ENCODE data around the gene CAPN9.

GRCh38 chr1:230759369-230760065 is 12.3 kb downstream of the CAPN9 start:
- no peak for TF ChIP-seq CTCF (IDR thresholded peaks at IDR 0.05; ENCODE audit: low read depth, low read length)
- no peak for TF ChIP-seq EZH2phosphoT487 (IDR thresholded peaks at IDR 0.05; ENCODE audit: low read depth)
